NCI-H774 (cell line): ENCODE data around the gene SAP130.

Experiments used
- DNase-seq: peaks from one replicate; lab custom pipeline; 2025; lab: John Stamatoyannopoulos, UW

SAP130 gene

GRCh38 chr2:128027801-128028667 is at the start of gene SAP130:
Gene SAP130, minus strand, starts transcription at chr2:128028059. Its CDS starts 1,767 bp downstream, at chr2:128026292.
- DNase-seq: peak; percentile 90

- DNase-seq: no peak
These were observed 48.7 kb upstream of the SAP130 start for GRCh38 chr2:128076461-128077106.

- DNase-seq: no peak
These were observed 45.4 kb upstream of the SAP130 start for GRCh38 chr2:128073278-128073677.

GRCh38 chr2:128069769-128070168 is 41.9 kb upstream of the SAP130 start:
- no peak for DNase-seq

- no peak for DNase-seq
These were observed 36.5 kb upstream of the SAP130 start for GRCh38 chr2:128064353-128064752.

GRCh38 chr2:128062571-128062970 is 34.7 kb upstream of the SAP130 start:
- no peak for DNase-seq

GRCh38 chr2:128058114-128058513 is 30.3 kb upstream of the SAP130 start:
- DNase-seq: no peak

GRCh38 chr2:128057334-128057733 is 29.5 kb upstream of the SAP130 start:
- DNase-seq: no peak

- DNase-seq: no peak
These were observed 26.4 kb upstream of the SAP130 start for GRCh38 chr2:128054104-128054885.

GRCh38 chr2:128053331-128053730 is 25.5 kb upstream of the SAP130 start:
- DNase-seq: no peak

- DNase-seq: no peak
These were observed 15.2 kb upstream of the SAP130 start for GRCh38 chr2:128043041-128043440.

- no peak for DNase-seq
These were observed 13.7 kb upstream of the SAP130 start for GRCh38 chr2:128041561-128041960.

- no peak for DNase-seq
These were observed 12.4 kb upstream of the SAP130 start for GRCh38 chr2:128040166-128040771.

- DNase-seq: no peak
These were observed 11.7 kb upstream of the SAP130 start for GRCh38 chr2:128039535-128039934.

GRCh38 chr2:128038411-128038810 is 10.6 kb upstream of the SAP130 start:
- no peak for DNase-seq

- no peak for DNase-seq
These were observed 9.8 kb upstream of the SAP130 start for GRCh38 chr2:128037649-128038048.

GRCh38 chr2:128036748-128037607 is 9.1 kb upstream of the SAP130 start:
- no peak for DNase-seq

GRCh38 chr2:128032092-128032491 is 4.2 kb upstream of the SAP130 start:
- DNase-seq: no peak

- no peak for DNase-seq
These were observed 802 bp upstream of the SAP130 start for GRCh38 chr2:128028668-128029054.

GRCh38 chr2:128027278-128027800 is 520 bp downstream of the SAP130 start:
- peak; percentile 97 for DNase-seq
